ENCODE measurements around the gene PRSS21.

Gene PRSS21

GRCh38 chr16:2820836-2821486, 3.9 kb downstream of the PRSS21 start (continued):
- TF ChIP-seq ZNF169 (tag by site-specific recombination; IDR thresholded peaks at IDR 0.05) (no peak), ZNF426 (tag by site-specific recombination; IDR thresholded peaks at IDR 0.05) (no peak), ZNF274 (IDR thresholded peaks at IDR 0.05; ENCODE audit: low read length) (no peak), ZNF274 (tag by site-specific recombination; IDR thresholded peaks at IDR 0.05; ENCODE audit: borderline replicate concordance) (no peak), ZEB2 (tag by site-specific recombination; IDR thresholded peaks at IDR 0.05) (no peak), ZNF830 (tag by site-specific recombination; IDR thresholded peaks at IDR 0.05; ENCODE audit: low read depth) (no peak)
- TF ChIP-seq, protein P1, sequence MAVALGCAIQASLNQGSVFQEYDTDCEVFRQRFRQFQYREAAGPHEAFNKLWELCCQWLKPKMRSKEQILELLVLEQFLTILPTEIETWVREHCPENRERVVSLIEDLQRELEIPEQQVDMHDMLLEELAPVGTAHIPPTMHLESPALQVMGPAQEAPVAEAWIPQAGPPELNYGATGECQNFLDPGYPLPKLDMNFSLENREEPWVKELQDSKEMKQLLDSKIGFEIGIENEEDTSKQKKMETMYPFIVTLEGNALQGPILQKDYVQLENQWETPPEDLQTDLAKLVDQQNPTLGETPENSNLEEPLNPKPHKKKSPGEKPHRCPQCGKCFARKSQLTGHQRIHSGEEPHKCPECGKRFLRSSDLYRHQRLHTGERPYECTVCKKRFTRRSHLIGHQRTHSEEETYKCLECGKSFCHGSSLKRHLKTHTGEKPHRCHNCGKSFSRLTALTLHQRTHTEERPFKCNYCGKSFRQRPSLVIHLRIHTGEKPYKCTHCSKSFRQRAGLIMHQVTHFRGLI (tag by site-specific recombination; IDR thresholded peaks at IDR 0.05) = no peak

DNA sequence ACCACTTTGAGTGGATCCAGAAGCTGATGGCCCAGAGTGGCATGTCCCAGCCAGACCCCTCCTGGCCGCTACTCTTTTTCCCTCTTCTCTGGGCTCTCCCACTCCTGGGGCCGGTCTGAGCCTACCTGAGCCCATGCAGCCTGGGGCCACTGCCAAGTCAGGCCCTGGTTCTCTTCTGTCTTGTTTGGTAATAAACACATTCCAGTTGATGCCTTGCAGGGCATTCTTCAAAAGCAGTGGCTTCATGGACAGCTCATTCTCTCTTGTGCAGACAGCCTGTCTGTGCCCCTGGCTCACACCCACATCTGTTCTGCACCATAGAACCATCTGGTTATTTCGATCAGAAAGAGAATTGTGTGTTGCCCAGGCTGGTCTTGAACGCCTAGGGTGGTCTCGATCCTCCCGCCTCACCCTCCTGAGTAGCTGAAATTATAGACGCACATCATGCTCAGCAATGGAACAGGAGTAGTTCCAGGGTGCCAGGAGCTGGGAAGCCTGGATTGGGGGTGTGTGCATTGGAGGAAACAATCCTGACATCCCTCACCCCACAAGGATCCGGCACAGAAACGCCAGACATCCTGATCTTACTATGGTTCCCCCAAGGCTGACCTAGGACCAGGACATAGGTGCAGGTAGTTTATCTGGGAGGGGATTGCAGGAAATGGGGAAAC, 4.6 kb downstream of the PRSS21 start:
- H3K4me1 ChIP-seq (ENCODE audit: control insufficient read depth, insufficient read depth, low read length) = no peaks in the 10 kb centered on the region
- POLR2A ChIA-PET = no interaction called here
- CTCF ChIA-PET = interaction anchor here (0.6 to 1.1 kb wide), 4 partner anchors 44 to 1550 kb away, joined by 3 to 4 read pairs (median 4); partner anchors contain the start of gene ELOB
- no peaks in the 10 kb centered on the region for H3K36me3 ChIP-seq (ENCODE audit: control insufficient read depth in 2 of 2, insufficient read depth in 1 of 2, low read length in 2 of 2)
- no peak overlapping the region for H3K27ac ChIP-seq (ENCODE audit: extremely low read depth, low read depth, low read length)
- no peak for TF ChIP-seq ZNF549 (tag by site-specific recombination; IDR thresholded peaks at IDR 0.05)
- TF ChIP-seq GLIS2 (tag by site-specific recombination; IDR thresholded peaks at IDR 0.05) = no peak
- TF ChIP-seq ZNF292 (tag by site-specific recombination; IDR thresholded peaks at IDR 0.05; ENCODE audit: borderline replicate concordance, low read depth) = no peak
- no peak for TF ChIP-seq ZNF341 (tag by site-specific recombination; IDR thresholded peaks at IDR 0.05; ENCODE audit: low read depth)
- TF ChIP-seq ZNF521 (tag by site-specific recombination; IDR thresholded peaks at IDR 0.05) = no peak
- no peak overlapping the region for H3K4me3 ChIP-seq (ENCODE audit: low read depth, low read length)
- H3K9me3 ChIP-seq (ENCODE audit: control insufficient read depth, insufficient read depth, low read depth, low read length) = no peaks in the 10 kb centered on the region

DNA sequence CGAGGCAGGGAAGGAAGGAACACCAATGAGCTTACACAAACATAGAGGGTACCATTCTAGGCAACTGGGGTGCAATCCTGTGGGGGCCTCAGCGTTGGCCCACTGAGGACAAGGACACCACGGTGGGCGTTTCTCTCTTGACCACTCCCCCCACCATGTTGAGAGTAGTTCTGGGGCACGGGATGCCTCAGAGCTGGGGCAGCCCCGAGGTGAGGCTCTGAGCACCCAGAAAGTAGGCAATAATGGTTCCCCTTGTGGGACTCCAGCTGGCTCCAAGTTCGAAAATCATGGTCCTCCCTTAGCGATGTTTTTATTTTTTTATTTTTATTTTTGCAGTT, 5.1 kb downstream of the PRSS21 start:
- Histone ChIP-seq H3K9me3 (ENCODE audit: control insufficient read depth, insufficient read depth, low read depth, low read length) (no peaks in the 10 kb centered on the region), H3K4me3 (ENCODE audit: low read depth, low read length) (no peak overlapping the region), H3K36me3 (ENCODE audit: control insufficient read depth in 2 of 2, insufficient read depth in 1 of 2, low read length in 2 of 2) (no peaks in the 10 kb centered on the region), H3K4me1 (ENCODE audit: control insufficient read depth, insufficient read depth, low read length) (no peaks in the 10 kb centered on the region), H3K27ac (ENCODE audit: extremely low read depth, low read depth, low read length) (no peak overlapping the region)
- ChIA-PET POLR2A (interaction anchor here (0.6 kb wide), 1 partner anchor 15 kb away, joined by 3 read pairs; no protein-coding TSS in a partner anchor), CTCF (interaction anchor here (0.6 to 1.3 kb wide), 5 partner anchors 10 to 1551 kb away, joined by 3 to 6 read pairs (median 4); partner anchors contain the start of gene ELOB)
- TF ChIP-seq BCL6B (tag by site-specific recombination; IDR thresholded peaks at IDR 0.05) = no peak
- no peak for TF ChIP-seq ZNF341 (tag by site-specific recombination; IDR thresholded peaks at IDR 0.05; ENCODE audit: low read depth)
- TF ChIP-seq, protein P2, sequence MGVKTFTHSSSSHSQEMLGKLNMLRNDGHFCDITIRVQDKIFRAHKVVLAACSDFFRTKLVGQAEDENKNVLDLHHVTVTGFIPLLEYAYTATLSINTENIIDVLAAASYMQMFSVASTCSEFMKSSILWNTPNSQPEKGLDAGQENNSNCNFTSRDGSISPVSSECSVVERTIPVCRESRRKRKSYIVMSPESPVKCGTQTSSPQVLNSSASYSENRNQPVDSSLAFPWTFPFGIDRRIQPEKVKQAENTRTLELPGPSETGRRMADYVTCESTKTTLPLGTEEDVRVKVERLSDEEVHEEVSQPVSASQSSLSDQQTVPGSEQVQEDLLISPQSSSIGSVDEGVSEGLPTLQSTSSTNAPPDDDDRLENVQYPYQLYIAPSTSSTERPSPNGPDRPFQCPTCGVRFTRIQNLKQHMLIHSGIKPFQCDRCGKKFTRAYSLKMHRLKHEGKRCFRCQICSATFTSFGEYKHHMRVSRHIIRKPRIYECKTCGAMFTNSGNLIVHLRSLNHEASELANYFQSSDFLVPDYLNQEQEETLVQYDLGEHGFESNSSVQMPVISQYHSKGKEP (tag by site-specific recombination; IDR thresholded peaks at IDR 0.05) = no peak
- TF ChIP-seq GLI2 (tag by site-specific recombination; IDR thresholded peaks at IDR 0.05; ENCODE audit: borderline replicate concordance, low read depth) = no peak
- TF ChIP-seq ZNF223 (tag by site-specific recombination; IDR thresholded peaks at IDR 0.05) = no peak
- no peak for TF ChIP-seq ZNF600 (tag by site-specific recombination; IDR thresholded peaks at IDR 0.05)
- no peak for TF ChIP-seq ZNF658 (tag by site-specific recombination; IDR thresholded peaks at IDR 0.05)
- TF ChIP-seq ZNF114 (tag by site-specific recombination; IDR thresholded peaks at IDR 0.05) = no peak
- no peak for TF ChIP-seq ZNF132 (tag by site-specific recombination; IDR thresholded peaks at IDR 0.05; ENCODE audit: borderline replicate concordance)
- TF ChIP-seq, protein P3, sequence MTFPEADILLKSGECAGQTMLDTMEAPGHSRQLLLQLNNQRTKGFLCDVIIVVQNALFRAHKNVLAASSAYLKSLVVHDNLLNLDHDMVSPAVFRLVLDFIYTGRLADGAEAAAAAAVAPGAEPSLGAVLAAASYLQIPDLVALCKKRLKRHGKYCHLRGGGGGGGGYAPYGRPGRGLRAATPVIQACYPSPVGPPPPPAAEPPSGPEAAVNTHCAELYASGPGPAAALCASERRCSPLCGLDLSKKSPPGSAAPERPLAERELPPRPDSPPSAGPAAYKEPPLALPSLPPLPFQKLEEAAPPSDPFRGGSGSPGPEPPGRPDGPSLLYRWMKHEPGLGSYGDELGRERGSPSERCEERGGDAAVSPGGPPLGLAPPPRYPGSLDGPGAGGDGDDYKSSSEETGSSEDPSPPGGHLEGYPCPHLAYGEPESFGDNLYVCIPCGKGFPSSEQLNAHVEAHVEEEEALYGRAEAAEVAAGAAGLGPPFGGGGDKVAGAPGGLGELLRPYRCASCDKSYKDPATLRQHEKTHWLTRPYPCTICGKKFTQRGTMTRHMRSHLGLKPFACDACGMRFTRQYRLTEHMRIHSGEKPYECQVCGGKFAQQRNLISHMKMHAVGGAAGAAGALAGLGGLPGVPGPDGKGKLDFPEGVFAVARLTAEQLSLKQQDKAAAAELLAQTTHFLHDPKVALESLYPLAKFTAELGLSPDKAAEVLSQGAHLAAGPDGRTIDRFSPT (tag by site-specific recombination; IDR thresholded peaks at IDR 0.05) = no peak
- TF ChIP-seq ZNF202 (tag by site-specific recombination; IDR thresholded peaks at IDR 0.05; ENCODE audit: borderline replicate concordance) = no peak
- TF ChIP-seq, protein P4, sequence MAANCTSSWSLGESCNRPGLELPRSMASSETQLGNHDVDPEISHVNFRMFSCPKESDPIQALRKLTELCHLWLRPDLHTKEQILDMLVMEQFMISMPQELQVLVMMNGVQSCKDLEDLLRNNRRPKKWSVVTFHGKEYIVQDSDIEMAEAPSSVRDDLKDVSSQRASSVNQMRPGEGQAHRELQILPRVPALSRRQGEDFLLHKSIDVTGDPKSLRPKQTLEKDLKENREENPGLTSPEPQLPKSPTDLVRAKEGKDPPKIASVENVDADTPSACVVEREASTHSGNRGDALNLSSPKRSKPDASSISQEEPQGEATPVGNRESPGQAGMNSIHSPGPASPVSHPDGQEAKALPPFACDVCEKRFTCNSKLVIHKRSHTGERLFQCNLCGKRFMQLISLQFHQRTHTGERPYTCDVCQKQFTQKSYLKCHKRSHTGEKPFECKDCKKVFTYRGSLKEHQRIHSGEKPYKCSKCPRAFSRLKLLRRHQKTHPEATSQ (tag by site-specific recombination; IDR thresholded peaks at IDR 0.05) = no peak
